ENCODE measurements around the gene RIN3. TPM values are rescaled to one million over a fixed set of nuclear protein-coding genes. Genes with fewer than 3 reads are reported as not detected.

The RIN3 gene
- total RNA-seq, 1 donor = 7.2 TPM

- no peak for DNase-seq (ENCODE audit: low read depth)
Measured at GRCh38 chr14:92555465-92556111, 42.0 kb downstream of the RIN3 start.

GRCh38 chr14:92556255-92556741 lies 42.7 kb downstream of the RIN3 start:
- no peak overlapping the region for H3K4me3 ChIP-seq (ENCODE audit: low read depth, low read length)
- no peak for DNase-seq (ENCODE audit: low read depth)
- no peak for TF ChIP-seq CTCF (IDR thresholded peaks at IDR 0.05; ENCODE audit: insufficient read depth, low read length)

More at GRCh38 chr14:92555465-92556111, 42.0 kb downstream of the RIN3 start:
- TF ChIP-seq CTCF (IDR thresholded peaks at IDR 0.05; ENCODE audit: insufficient read depth, low read length) = no peak
- H3K4me3 ChIP-seq (ENCODE audit: low read depth, low read length) = no peak overlapping the region

GRCh38 chr14:92556863-92557543 lies 43.4 kb downstream of the RIN3 start:
- TF ChIP-seq CTCF (IDR thresholded peaks at IDR 0.05; ENCODE audit: insufficient read depth, low read length) = no peak

GRCh38 chr14:92557544-92557912 lies 43.9 kb downstream of the RIN3 start:
- TF ChIP-seq CTCF (IDR thresholded peaks at IDR 0.05; ENCODE audit: insufficient read depth, low read length) = no peak
- no peak for DNase-seq (ENCODE audit: low read depth)
- no peak overlapping the region for H3K4me3 ChIP-seq (ENCODE audit: low read depth, low read length)

More at GRCh38 chr14:92556863-92557543, 43.4 kb downstream of the RIN3 start:
- no peak overlapping the region for H3K4me3 ChIP-seq (ENCODE audit: low read depth, low read length)
- DNase-seq (ENCODE audit: low read depth) = no peak

- DNase-seq (ENCODE audit: low read depth) = no peak
- no peak overlapping the region for H3K4me3 ChIP-seq (ENCODE audit: low read depth, low read length)
- no peak for TF ChIP-seq CTCF (IDR thresholded peaks at IDR 0.05; ENCODE audit: insufficient read depth, low read length)
Measured at GRCh38 chr14:92558319-92558718, 44.7 kb downstream of the RIN3 start.

- DNase-seq (ENCODE audit: low read depth) = no peak
- H3K4me3 ChIP-seq (ENCODE audit: low read depth, low read length) = no peak overlapping the region
- no peak for TF ChIP-seq CTCF (IDR thresholded peaks at IDR 0.05; ENCODE audit: insufficient read depth, low read length)
Measured at GRCh38 chr14:92559486-92559885, 45.9 kb downstream of the RIN3 start.
